ENCODE results near the gene NDUFV3.

DNA sequence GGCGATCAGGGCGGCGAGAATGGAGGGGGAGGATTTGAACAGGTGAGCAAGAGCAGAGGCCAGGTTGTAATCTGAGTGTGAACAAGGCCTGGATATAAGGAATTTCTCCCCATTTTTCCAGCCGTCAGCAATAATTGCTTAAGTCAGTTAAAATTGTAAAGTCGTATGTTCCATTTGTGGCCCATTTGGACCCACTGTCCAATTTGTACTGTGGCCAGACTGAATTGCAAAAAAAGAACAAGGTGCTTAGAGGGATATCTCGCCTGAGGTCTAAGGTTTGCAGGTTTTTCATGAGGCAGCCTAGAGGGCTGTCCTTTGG is 31.3 kb downstream of the NDUFV3 start:
- TF ChIP-seq POLR2A (IDR thresholded peaks at IDR 0.05) (no peak), POLR2AphosphoS5 (IDR thresholded peaks at IDR 0.05) (no peak)
- TF ChIP-seq, protein P1, sequence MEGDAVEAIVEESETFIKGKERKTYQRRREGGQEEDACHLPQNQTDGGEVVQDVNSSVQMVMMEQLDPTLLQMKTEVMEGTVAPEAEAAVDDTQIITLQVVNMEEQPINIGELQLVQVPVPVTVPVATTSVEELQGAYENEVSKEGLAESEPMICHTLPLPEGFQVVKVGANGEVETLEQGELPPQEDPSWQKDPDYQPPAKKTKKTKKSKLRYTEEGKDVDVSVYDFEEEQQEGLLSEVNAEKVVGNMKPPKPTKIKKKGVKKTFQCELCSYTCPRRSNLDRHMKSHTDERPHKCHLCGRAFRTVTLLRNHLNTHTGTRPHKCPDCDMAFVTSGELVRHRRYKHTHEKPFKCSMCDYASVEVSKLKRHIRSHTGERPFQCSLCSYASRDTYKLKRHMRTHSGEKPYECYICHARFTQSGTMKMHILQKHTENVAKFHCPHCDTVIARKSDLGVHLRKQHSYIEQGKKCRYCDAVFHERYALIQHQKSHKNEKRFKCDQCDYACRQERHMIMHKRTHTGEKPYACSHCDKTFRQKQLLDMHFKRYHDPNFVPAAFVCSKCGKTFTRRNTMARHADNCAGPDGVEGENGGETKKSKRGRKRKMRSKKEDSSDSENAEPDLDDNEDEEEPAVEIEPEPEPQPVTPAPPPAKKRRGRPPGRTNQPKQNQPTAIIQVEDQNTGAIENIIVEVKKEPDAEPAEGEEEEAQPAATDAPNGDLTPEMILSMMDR (IDR thresholded peaks at IDR 0.05): no peak

All from gastroesophageal sphincter (tissue), 3 donors.